HEK293 (cell line): Measurements from ENCODE around the gene ARNT2.

Experiments
- CTCF ChIA-PET: fragments of 350-600 bp; formaldehyde crosslinking; extraction: SDS; loops from one replicate; lab custom pipeline; 2021; ENCODE audit warnings: antibody characterized with exemption; lab: Yijun Ruan, JAX
- POLR2A ChIA-PET: fragments of 300-600 bp; formaldehyde crosslinking; extraction: SDS; loops from one replicate; lab custom pipeline; 2020; ENCODE audit warnings: antibody characterized with exemption, inconsistent platforms; lab: Yijun Ruan, JAX
- H3K27ac ChIP-seq: fragments of 200-500 bp; sonication (Bioruptor generic); 2 replicates; pipeline ENCODE4 v1.5.1; 2014; ENCODE audit warnings: low read depth, low read length, control low read depth, inconsistent platforms; ENCODE audit errors: extremely low read depth
- H3K36me3 ChIP-seq, 2 experiments: fragments of 200-500 bp in 1 of 2; sonication (Bioruptor generic) in 1 of 2; 1 replicate in 1 of 2; 2 replicates in 1 of 2; pipeline ENCODE4 v1.5.1; 2014 to 2017; ENCODE audit warnings: inconsistent platforms in 2 of 2, low read length in 2 of 2; ENCODE audit not compliant: control insufficient read depth in 2 of 2, insufficient read depth in 1 of 2
- H3K4me1 ChIP-seq: fragments of 200-500 bp; sonication (Bioruptor generic); 2 replicates; pipeline ENCODE4 v1.5.1; 2014; ENCODE audit warnings: mild to moderate bottlenecking, low read length, inconsistent platforms; ENCODE audit not compliant: control insufficient read depth, insufficient read depth
- H3K4me3 ChIP-seq: 2 replicates; pipeline ENCODE4 v1.5.1; 2011; ENCODE audit warnings: low read depth, mild to moderate bottlenecking, control low read depth, low read length, moderate library complexity
- H3K9me3 ChIP-seq: fragments of 200-500 bp; sonication (Bioruptor generic); 2 replicates; pipeline ENCODE4 v1.5.1; 2014; ENCODE audit warnings: low read depth, low read length, inconsistent platforms; ENCODE audit not compliant: control insufficient read depth, insufficient read depth
- BCL6B ChIP-seq: fragments of 450-650 bp; formaldehyde crosslinking; IDR thresholded peaks from 2 replicates; pipeline ENCODE4 v1.5.1; 2017; ENCODE audit warnings: missing biosample characterization, missing genetic modification characterization
- GLIS2 ChIP-seq: fragments of 450-650 bp; formaldehyde crosslinking; IDR thresholded peaks from 2 replicates; pipeline ENCODE4 v1.5.1; 2016; ENCODE audit warnings: missing biosample characterization, missing genetic modification characterization
- HIC1 ChIP-seq: fragments of 450-650 bp; formaldehyde crosslinking; IDR thresholded peaks from 2 replicates; pipeline ENCODE4 v1.5.1; 2016; ENCODE audit warnings: missing biosample characterization, missing genetic modification characterization
- PRDM6 ChIP-seq: fragments of 450-650 bp; formaldehyde crosslinking; IDR thresholded peaks from 2 replicates; pipeline ENCODE4 v1.5.1; 2017; ENCODE audit warnings: missing biosample characterization, missing genetic modification characterization
- ZBTB10 ChIP-seq: fragments of 450-650 bp; formaldehyde crosslinking; IDR thresholded peaks from 2 replicates; pipeline ENCODE4 v1.5.1; 2016; ENCODE audit warnings: missing biosample characterization, missing genetic modification characterization
- ZBTB7A ChIP-seq: fragments of 450-650 bp; formaldehyde crosslinking; IDR thresholded peaks from 2 replicates; pipeline ENCODE4 v1.5.1; 2016; ENCODE audit warnings: low read depth, missing biosample characterization, missing genetic modification characterization
- ZNF121 ChIP-seq: fragments of 450-650 bp; formaldehyde crosslinking; IDR thresholded peaks from 2 replicates; pipeline ENCODE4 v1.5.1; 2016; ENCODE audit warnings: missing biosample characterization, missing genetic modification characterization
- ZNF146 ChIP-seq: fragments of 450-650 bp; formaldehyde crosslinking; IDR thresholded peaks from 2 replicates; pipeline ENCODE4 v1.5.1; 2016; ENCODE audit warnings: missing biosample characterization, missing genetic modification characterization
- ZNF335 ChIP-seq: fragments of 450-650 bp; formaldehyde crosslinking; conservative IDR thresholded peaks from 2 replicates; pipeline ENCODE4 v1.5.1; 2016; ENCODE audit warnings: missing biosample characterization, missing genetic modification characterization
- ZNF398 ChIP-seq: fragments of 450-650 bp; formaldehyde crosslinking; IDR thresholded peaks from 2 replicates; pipeline ENCODE4 v1.5.1; 2017; ENCODE audit warnings: missing biosample characterization, missing genetic modification characterization
- ZNF544 ChIP-seq: fragments of 450-650 bp; formaldehyde crosslinking; IDR thresholded peaks from 2 replicates; pipeline ENCODE4 v1.5.0; 2017; ENCODE audit warnings: missing biosample characterization, missing genetic modification characterization
- ZNF558 ChIP-seq: fragments of 450-650 bp; formaldehyde crosslinking; IDR thresholded peaks from 2 replicates; pipeline ENCODE4 v1.5.1; 2016; ENCODE audit warnings: missing biosample characterization, missing genetic modification characterization
- ZNF692 ChIP-seq: fragments of 450-650 bp; formaldehyde crosslinking; IDR thresholded peaks from 2 replicates; pipeline ENCODE4 v1.5.1; 2016; ENCODE audit warnings: missing biosample characterization, missing genetic modification characterization
- ZXDB ChIP-seq: fragments of 450-650 bp; formaldehyde crosslinking; IDR thresholded peaks from 2 replicates; pipeline ENCODE4 v1.5.1; 2016; ENCODE audit warnings: missing biosample characterization, missing genetic modification characterization

ARNT2 gene

GRCh38 chr15:80527406-80527805 is 123.2 kb downstream of the ARNT2 start (continued):
- no peak for TF ChIP-seq ZBTB7A (tag by site-specific recombination)

- no peaks in the 10 kb centered on the region for H3K4me1 ChIP-seq
- H3K4me3 ChIP-seq, result no peak overlapping the region
- TF ChIP-seq GLIS2, result no peak
- no peak for TF ChIP-seq PRDM6
- POLR2A ChIA-PET, result no interaction called here
- H3K36me3 ChIP-seq, result no peaks in the 10 kb centered on the region
- H3K27ac ChIP-seq, result no peak overlapping the region
- no peaks in the 10 kb centered on the region for H3K9me3 ChIP-seq
- CTCF ChIA-PET, result no interaction called here
These were observed 123.8 kb downstream of the ARNT2 start for GRCh38 chr15:80527961-80528360.

GRCh38 chr15:80530737-80531365 is 126.7 kb downstream of the ARNT2 start:
- CTCF ChIA-PET, result interaction anchor here (1.3 to 2.1 kb wide), 2 partner anchors 36 to 248 kb away, joined by 3 to 6 read pairs; partner anchors contain the start of gene CEMIP
- POLR2A ChIA-PET, result no interaction called here
- H3K4me3 ChIP-seq, result no peak overlapping the region
- no peak overlapping the region for H3K27ac ChIP-seq
- H3K9me3 ChIP-seq, result no peaks in the 10 kb centered on the region
- TF ChIP-seq ZNF398 (tag by site-specific recombination) (no peak), ZNF121 (tag by site-specific recombination) (no peak), ZNF335 (tag by site-specific recombination) (no peak), ZNF692 (tag by site-specific recombination) (no peak), ZNF544 (tag by site-specific recombination) (no peak), PRDM6 (no peak), ZNF146 (tag by site-specific recombination) (no peak), ZBTB10 (tag by site-specific recombination) (no peak), ZNF558 (no peak), BCL6B (tag by site-specific recombination) (no peak), HIC1 (no peak), ZXDB (tag by site-specific recombination) (no peak)
- TF ChIP-seq, all 188 proteins: peak for 0
- Histone ChIP-seq H3K36me3 (no peaks in the 10 kb centered on the region), H3K4me1 (no peaks in the 10 kb centered on the region)
